Endothelial cell of umbilical vein (primary cell): Measurements from ENCODE around the gene KCNK10.

Experiments
- CTCF ChIP-seq, 2 donors: IDR thresholded peaks; 1 replicate in 1 of 2; 2 replicates in 1 of 2; pipeline ENCODE4 v1.5.1; 2011; ENCODE audit warnings: low read length in 2 of 2, mild to moderate bottlenecking in 2 of 2, moderate library complexity in 2 of 2, control low read depth in 1 of 2, inconsistent platforms in 1 of 2, low read depth in 1 of 2; ENCODE audit not compliant: insufficient read depth in 1 of 2; ENCODE audit errors: extremely low read depth in 1 of 2
- EZH2 ChIP-seq: IDR thresholded peaks from 2 replicates; pipeline ENCODE4 v1.6.1; 2012; ENCODE audit warnings: borderline replicate concordance, low read depth, mild to moderate bottlenecking, moderate library complexity, low read length, inconsistent platforms; ENCODE audit not compliant: severe bottlenecking
- POLR2AphosphoS5 ChIP-seq: IDR thresholded peaks from 2 replicates; pipeline ENCODE4 v1.6.1; 2012; ENCODE audit warnings: low read depth, mild to moderate bottlenecking, control low read depth, low read length, moderate library complexity; ENCODE audit not compliant: insufficient read depth

GRCh38 chr14:88163731-88164255, 159.3 kb downstream of the KCNK10 start:
- TF ChIP-seq CTCF (IDR thresholded peaks at IDR 0.05; ENCODE audit: extremely low read depth in 1 of 2, insufficient read depth in 1 of 2, low read depth in 1 of 2, low read length in 2 of 2) (no peak), POLR2AphosphoS5 (no peak), EZH2 (no peak)
